ENCODE measurements around the gene ALDH1B1.

DNA sequence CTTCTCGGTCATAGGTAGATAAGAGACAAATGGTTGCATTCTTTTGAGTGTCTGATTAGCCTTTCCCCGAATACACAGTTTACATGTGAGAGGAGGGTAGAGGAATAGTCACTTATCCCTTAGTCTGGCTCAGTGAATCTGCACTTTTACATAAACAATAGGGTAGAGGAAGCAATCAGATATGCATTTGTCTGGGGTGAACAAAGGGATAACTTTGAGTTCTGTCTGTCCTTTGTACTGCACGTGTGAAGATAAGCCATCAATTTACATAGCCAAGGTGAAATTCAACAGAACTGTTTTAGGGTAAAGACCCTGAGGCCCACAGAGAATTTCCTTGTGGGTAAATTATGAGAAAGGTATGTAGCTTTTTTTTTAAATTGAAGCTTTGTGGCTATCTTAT is 41.9 kb downstream of the ALDH1B1 start:
- no peak for TF ChIP-seq EZH2 (IDR thresholded peaks at IDR 0.05; ENCODE audit: insufficient read depth, poor library complexity, severe bottlenecking)
- no peak for TF ChIP-seq EZH2phosphoT487 (IDR thresholded peaks at IDR 0.05; ENCODE audit: insufficient read depth, low read depth)
